HG03558 (cell line): ENCODE results near the gene CCDC174.

ENCODE experiments used
- ATAC-seq: cut with Tn5 transposase; IDR thresholded peaks from one replicate; pipeline ENCODE4 v1.9.1; 2021; ENCODE audit warnings: moderate number of reproducible peaks; ENCODE audit not compliant: unreplicated experiment; ENCODE audit errors: extremely low read depth

The CCDC174 gene

GRCh38 chr3:14624498-14624897, 27.1 kb upstream of the CCDC174 start:
- ATAC-seq, result no peak

GRCh38 chr3:14625443-14625842, 26.1 kb upstream of the CCDC174 start:
- ATAC-seq, result no peak

- ATAC-seq, result no peak
Measured at GRCh38 chr3:14627815-14628214, 23.7 kb upstream of the CCDC174 start.

DNA sequence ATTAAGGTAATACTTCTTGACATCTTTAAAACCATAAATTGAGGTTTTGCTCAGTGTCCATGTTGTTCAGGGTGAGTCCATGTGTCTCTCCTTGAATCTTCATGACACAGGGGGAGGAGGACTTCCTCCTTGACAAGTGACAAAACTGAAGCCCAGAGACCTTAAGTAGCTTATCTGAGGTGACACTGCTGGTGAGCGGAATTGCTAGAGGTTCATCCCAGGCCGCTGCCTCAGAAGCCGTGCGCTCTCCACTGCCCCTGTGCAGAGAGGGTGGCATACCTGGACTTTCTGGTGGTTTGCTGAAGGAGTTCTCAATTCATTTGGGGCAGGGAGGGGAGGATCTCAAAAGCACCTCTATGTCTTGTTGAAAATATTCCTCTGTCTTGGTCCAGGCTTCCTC, 23.2 kb upstream of the CCDC174 start:
- no peak for ATAC-seq

DNA sequence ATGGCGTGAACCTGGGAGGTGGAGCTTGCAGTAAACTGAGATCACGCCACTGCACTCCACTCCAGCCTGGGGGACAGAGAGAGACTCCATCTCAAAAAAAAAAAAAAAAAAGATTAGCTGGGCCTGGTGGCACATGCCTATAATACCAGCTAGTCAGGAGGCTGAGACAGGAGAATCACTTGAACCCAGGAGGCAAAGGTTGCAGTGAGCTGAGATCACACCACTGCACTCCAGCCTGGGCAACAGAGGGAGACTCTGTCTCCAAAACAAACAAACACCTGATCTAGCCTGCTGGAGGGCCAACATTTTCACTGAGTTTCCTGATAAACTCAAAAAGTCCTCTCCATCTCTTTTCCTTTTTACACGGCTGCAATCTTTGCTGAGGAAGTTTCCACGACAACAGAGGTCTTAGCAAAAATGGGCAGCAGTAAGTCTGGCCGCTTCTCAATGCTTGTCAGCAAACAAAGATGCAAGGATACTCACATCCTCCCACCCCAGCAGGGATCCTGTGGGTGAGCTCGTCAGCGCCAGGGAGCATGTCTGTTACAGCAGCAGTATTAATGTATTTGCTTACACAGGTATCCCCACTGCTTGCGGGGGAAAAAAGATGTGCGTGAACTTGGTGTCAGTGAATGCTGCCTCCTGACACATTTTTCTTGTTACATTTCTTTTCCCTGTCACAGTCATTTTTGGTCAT, 21.0 kb upstream of the CCDC174 start:
- ATAC-seq, result no peak

- ATAC-seq, result no peak
Measured at GRCh38 chr3:14631101-14631497, 20.5 kb upstream of the CCDC174 start.

DNA sequence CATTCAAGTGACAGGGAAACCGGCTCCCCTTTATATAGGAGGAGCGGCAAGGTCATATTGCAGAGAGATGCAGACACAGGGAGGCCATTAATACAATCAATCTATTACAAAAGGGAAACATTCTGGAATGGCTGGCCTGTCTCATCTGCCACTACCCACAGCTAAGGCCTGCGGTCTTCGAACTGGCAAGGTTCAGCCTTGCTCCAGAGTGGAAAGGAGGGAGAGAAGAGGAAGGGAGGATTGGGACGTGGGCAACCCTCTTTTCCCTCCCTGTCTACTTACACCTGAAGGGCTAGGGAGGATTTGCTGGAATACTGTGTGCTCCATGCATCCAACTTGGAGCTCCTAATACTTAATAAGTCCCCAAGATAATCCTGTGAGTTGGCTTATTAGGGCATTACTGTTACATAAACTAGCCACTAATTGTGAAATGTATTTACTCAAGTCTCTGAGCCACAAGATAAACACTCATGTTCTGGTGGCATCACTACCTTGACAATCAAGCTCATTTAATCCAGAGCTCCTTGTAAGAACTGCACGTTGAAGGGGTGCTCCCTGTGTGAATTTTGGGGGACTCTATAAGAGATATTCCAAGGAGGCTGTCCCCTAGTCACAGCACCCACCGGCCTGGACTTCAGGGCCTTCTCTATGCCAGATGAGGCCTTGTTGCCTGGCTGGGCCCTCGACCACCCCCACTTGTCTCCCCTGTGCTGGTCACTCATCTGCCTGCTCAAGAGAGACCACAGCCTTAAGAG, 19.7 kb upstream of the CCDC174 start:
- ATAC-seq, result no peak

DNA sequence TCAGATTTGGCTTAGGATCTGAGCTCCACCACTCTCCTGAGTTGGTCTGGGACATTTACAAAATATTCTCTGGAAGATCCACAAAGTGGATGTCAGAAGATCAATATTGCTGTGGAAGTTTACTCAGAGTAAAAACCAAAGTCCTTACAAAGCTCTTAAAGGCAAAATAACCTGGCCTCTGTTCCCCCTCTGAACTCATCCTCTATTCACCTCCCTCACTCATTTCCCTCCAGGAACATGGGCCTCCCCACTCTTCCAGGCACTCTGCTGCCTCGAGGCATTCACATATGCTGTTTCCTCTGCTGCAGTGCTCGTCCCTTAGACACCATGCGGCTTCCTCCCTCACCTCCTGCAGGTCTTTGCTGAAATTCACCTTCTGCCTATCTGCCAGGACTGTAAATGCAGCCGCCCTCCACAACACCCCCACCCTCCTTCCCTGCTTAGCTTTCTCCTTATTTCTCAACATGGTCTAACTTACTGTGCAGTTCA, 19.1 kb upstream of the CCDC174 start:
- ATAC-seq, result no peak

GRCh38 chr3:14633417-14633816, 18.1 kb upstream of the CCDC174 start:
- no peak for ATAC-seq

- no peak for ATAC-seq
Measured at GRCh38 chr3:14633819-14634424, 17.6 kb upstream of the CCDC174 start.

DNA sequence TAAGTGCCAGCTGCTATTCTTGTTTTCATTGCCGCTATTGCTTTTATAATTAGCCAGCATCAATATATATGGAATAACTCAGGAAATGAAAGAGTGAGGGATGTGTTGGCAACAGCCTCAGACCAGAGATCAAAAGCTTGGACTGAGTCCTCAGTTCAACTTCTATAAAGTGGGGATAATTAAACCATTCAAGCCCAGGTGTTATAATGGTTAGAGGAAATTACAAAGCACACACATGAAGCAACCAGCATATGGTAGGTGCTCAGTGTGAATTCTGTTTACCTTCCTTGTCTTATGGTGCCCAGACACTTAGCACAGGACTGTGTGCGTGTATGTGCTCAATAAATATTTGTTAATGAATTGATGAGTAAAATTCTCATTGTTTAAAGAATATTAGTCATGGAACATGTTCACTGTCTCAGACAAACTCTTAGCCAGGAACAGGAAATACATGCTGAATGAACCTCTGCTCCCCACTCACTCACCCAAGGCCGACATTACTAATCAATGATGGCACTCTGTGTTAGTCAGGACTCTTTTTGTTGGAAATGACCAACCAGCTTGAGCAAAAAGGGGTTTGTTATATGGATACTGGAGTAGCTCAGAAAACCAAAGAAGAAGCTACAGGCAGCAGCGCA, 16.7 kb upstream of the CCDC174 start:
- ATAC-seq, result no peak

DNA sequence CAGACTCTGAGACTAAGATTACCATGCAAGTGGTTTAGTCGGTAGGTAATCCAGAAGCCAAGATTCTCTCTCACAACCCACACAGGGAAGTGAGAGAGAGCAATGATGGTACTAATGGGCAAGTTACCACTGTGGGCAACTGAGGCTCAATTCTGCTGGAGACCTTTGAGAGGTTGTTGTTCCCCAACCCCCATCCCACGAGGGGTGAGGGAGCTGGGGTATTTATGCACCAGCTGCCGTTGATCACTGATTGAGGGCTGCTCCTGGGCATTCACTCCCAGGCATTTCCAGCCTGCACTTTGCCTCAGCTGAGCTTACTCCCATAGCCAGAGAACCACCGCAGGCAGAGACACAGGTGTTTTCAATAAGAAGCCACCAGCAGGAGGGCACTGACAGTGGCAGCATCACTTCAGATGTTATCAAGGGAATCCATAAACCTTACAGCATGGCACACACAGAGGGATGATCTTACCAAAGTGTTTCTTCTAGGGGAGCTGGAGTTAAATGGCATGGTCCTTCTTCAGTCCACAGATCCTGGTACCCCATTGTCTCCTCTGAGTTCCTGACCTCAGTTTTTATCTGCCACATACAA, 15.0 kb upstream of the CCDC174 start:
- ATAC-seq, result no peak

GRCh38 chr3:14640157-14640562, 11.4 kb upstream of the CCDC174 start:
- no peak for ATAC-seq

GRCh38 chr3:14640734-14641133, 10.8 kb upstream of the CCDC174 start:
- ATAC-seq, result no peak

- no peak for ATAC-seq
Measured at GRCh38 chr3:14641346-14641745, 10.2 kb upstream of the CCDC174 start.

DNA sequence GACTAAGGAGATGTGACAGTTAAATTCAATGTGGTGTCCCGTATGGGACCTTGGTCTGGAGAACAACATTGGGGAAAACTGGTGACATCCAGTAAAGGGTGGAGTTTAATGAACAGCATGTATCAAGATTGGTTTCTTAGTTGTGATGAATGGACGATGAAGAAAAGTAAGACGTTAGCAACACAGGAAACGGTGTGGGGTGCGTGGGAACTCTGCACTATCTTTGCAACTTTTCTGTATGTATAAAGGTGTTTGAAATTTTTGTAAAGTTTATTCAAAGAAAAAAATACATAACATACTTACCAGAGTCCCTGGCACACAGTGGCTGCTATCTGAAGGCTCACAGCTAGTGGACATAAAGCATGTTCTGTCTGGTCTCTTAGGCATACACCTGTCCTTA, 6.1 kb upstream of the CCDC174 start:
- no peak for ATAC-seq

GRCh38 chr3:14646131-14646573, 5.4 kb upstream of the CCDC174 start:
- ATAC-seq, result no peak

GRCh38 chr3:14646589-14647413, 4.8 kb upstream of the CCDC174 start:
- no peak for ATAC-seq
